IMR-90 (cell line): ENCODE results near the gene GOLIM4. TPM values are rescaled to one million over a fixed set of nuclear protein-coding genes. Genes with fewer than 3 reads are reported as not detected.

Experiments
- ATAC-seq: fragments of 200-7000 bp; cut with Tn5 transposase; 2 replicates; pipeline ENCODE4 v1.9.1; 2020; ENCODE audit warnings: low read depth, mild to moderate bottlenecking, moderate library complexity
- BruUV-seq: library from RNA; stranded (reverse); fragments of 400-500 nt; replicated peaks from 2 replicates; lab custom pipeline; 2021; lab: Mats Ljungman, UMichigan
- CTCF ChIA-PET: fragments of 300-600 bp; formaldehyde crosslinking; extraction: SDS; loops from one replicate; lab custom pipeline; 2021; ENCODE audit warnings: antibody characterized with exemption; lab: Yijun Ruan, JAX
- POLR2A ChIA-PET: fragments of 300-600 bp; sonication (Branson Sonifier 250); formaldehyde crosslinking; loops from one replicate; lab custom pipeline; 2022; ENCODE audit warnings: antibody characterized with exemption; ENCODE audit not compliant: unreplicated experiment; lab: Charles Lee
- DNase-seq: peaks from one replicate; pipeline ENCODE4 v3.0.0; 2013
- H2AFZ ChIP-seq: replicated peaks from 2 replicates; pipeline ENCODE3; 2013; ENCODE audit warnings: low read length, mild to moderate bottlenecking; ENCODE audit not compliant: poor library complexity
- H2AK5ac ChIP-seq: 2 replicates; pipeline ENCODE4 v1.6.1; 2013; ENCODE audit warnings: low read depth, low read length, inconsistent platforms
- H2AK9ac ChIP-seq: replicated peaks from 2 replicates; pipeline ENCODE3; 2013; ENCODE audit warnings: mild to moderate bottlenecking, low read depth, low read length, moderate library complexity; ENCODE audit not compliant: poor library complexity
- H2BK120ac ChIP-seq: 2 replicates; pipeline ENCODE4 v1.6.1; 2013; ENCODE audit warnings: low read depth, low read length, inconsistent platforms
- H2BK15ac ChIP-seq: 3 replicates; pipeline ENCODE4 v1.6.1; 2013; ENCODE audit warnings: low read depth, low read length, inconsistent platforms
- H2BK20ac ChIP-seq: 2 replicates; pipeline ENCODE4 v1.6.1; 2013; ENCODE audit warnings: low read depth, mild to moderate bottlenecking, inconsistent platforms, low read length, moderate library complexity
- H2BK5ac ChIP-seq: 2 replicates; pipeline ENCODE4 v1.6.1; 2013; ENCODE audit warnings: mild to moderate bottlenecking, low read depth, low read length, inconsistent platforms; ENCODE audit not compliant: poor library complexity, severe bottlenecking
- H3K14ac ChIP-seq: replicated peaks from 2 replicates; pipeline ENCODE4 v1.6.1; 2013; ENCODE audit warnings: low read depth, low read length, inconsistent platforms
- H3K18ac ChIP-seq: 2 replicates; pipeline ENCODE4 v1.6.1; 2013; ENCODE audit warnings: low read depth, low read length, control low read depth
- H3K23ac ChIP-seq: 2 replicates; pipeline ENCODE4 v1.6.1; 2013; ENCODE audit warnings: low read depth, low read length, inconsistent platforms
- H3K27ac ChIP-seq: 2 replicates; pipeline ENCODE4 v1.5.1; 2013; ENCODE audit warnings: mild to moderate bottlenecking, control low read depth, low read length; ENCODE audit not compliant: insufficient read depth
- H3K27me3 ChIP-seq: 2 replicates; pipeline ENCODE4 v1.6.1; 2013; ENCODE audit warnings: low read length; ENCODE audit not compliant: control insufficient read depth, insufficient read depth
- H3K36me3 ChIP-seq: 2 replicates; pipeline ENCODE4 v1.6.1; 2013; ENCODE audit warnings: low read length, mixed read lengths; ENCODE audit not compliant: control insufficient read depth, insufficient read depth
- H3K4ac ChIP-seq: 2 replicates; pipeline ENCODE4 v1.6.1; 2013; ENCODE audit warnings: low read depth, low read length, inconsistent platforms
- H3K4me1 ChIP-seq: 2 replicates; pipeline ENCODE4 v1.6.1; 2013; ENCODE audit warnings: low read length, mixed read lengths; ENCODE audit not compliant: control insufficient read depth, insufficient read depth
- H3K4me2 ChIP-seq: 2 replicates; pipeline ENCODE4 v1.6.1; 2013; ENCODE audit warnings: low read depth, mild to moderate bottlenecking, control low read depth, low read length, moderate library complexity
- H3K4me3 ChIP-seq: 2 replicates; pipeline ENCODE4 v1.5.1; 2013; ENCODE audit warnings: low read depth, mild to moderate bottlenecking, control low read depth, low read length, moderate library complexity; ENCODE audit not compliant: insufficient read depth
- H3K56ac ChIP-seq: 2 replicates; pipeline ENCODE4 v1.6.1; 2013; ENCODE audit warnings: low read length, inconsistent platforms; ENCODE audit not compliant: insufficient read depth; ENCODE audit errors: extremely low read depth
- H3K79me1 ChIP-seq, 2 experiments: 2 replicates each; pipeline ENCODE4 v1.6.1; 2013; ENCODE audit warnings: low read length in 2 of 2, inconsistent platforms in 1 of 2, low read depth in 1 of 2
- H3K9ac ChIP-seq: 2 replicates; pipeline ENCODE4 v1.6.1; 2013; ENCODE audit warnings: low read depth, low read length, control low read depth
- H3K9me1 ChIP-seq: 2 replicates; pipeline ENCODE4 v1.6.1; 2013; ENCODE audit warnings: low read length, inconsistent platforms; ENCODE audit not compliant: insufficient read depth
- H3K9me3 ChIP-seq: 2 replicates; pipeline ENCODE4 v1.6.1; 2013; ENCODE audit warnings: low read length; ENCODE audit not compliant: control insufficient read depth, insufficient read depth
- H4K20me1 ChIP-seq: 2 replicates; pipeline ENCODE4 v1.6.1; 2013; ENCODE audit warnings: low read length, inconsistent platforms; ENCODE audit not compliant: insufficient read depth
- H4K5ac ChIP-seq: 2 replicates; pipeline ENCODE4 v1.6.1; 2013; ENCODE audit warnings: mild to moderate bottlenecking, low read depth, low read length, control low read depth
- H4K8ac ChIP-seq, 2 experiments: 2 replicates each; pipeline ENCODE4 v1.6.1; 2013; ENCODE audit warnings: low read depth in 2 of 2, low read length in 2 of 2, control low read depth in 1 of 2, inconsistent platforms in 1 of 2
- H4K91ac ChIP-seq: 2 replicates; pipeline ENCODE4 v1.6.1; 2013; ENCODE audit warnings: low read depth, low read length, inconsistent platforms; ENCODE audit not compliant: insufficient read depth
- BHLHE40 ChIP-seq: fragments of 150-350 bp; IDR thresholded peaks from 2 replicates; pipeline ENCODE4 v1.6.1; 2016; ENCODE audit warnings: mild to moderate bottlenecking, low read depth, low read length
- CEBPB ChIP-seq: IDR thresholded peaks from 2 replicates; pipeline ENCODE4 v1.6.1; 2012; ENCODE audit warnings: low read depth, low read length, improper control_type of control experiment
- CHD1 ChIP-seq: IDR thresholded peaks from 2 replicates; pipeline ENCODE4 v1.6.1; 2012; ENCODE audit warnings: low read depth, low read length, improper control_type of control experiment
- FOS ChIP-seq: fragments of 150-350 bp; IDR thresholded peaks from 2 replicates; pipeline ENCODE4 v1.6.1; 2016; ENCODE audit warnings: low read depth, low read length
- MAFK ChIP-seq: IDR thresholded peaks from 2 replicates; pipeline ENCODE4 v1.6.1; 2012; ENCODE audit warnings: low read depth, low read length, improper control_type of control experiment
- MXI1 ChIP-seq: IDR thresholded peaks from 2 replicates; pipeline ENCODE4 v1.6.1; 2012; ENCODE audit warnings: low read depth, mild to moderate bottlenecking, low read length, moderate library complexity, borderline replicate concordance
- NFE2L2 ChIP-seq: fragments of 150-350 bp; IDR thresholded peaks from 2 replicates; pipeline ENCODE4 v1.6.1; 2016; ENCODE audit warnings: low read depth, mild to moderate bottlenecking, low read length
- RAD21 ChIP-seq: IDR thresholded peaks from 2 replicates; pipeline ENCODE4 v1.6.1; 2012; ENCODE audit warnings: low read length, improper control_type of control experiment
- RCOR1 ChIP-seq: IDR thresholded peaks from 2 replicates; pipeline ENCODE4 v1.6.1; 2012; ENCODE audit warnings: mild to moderate bottlenecking, low read length, improper control_type of control experiment; ENCODE audit not compliant: insufficient replicate concordance
- RFX5 ChIP-seq: IDR thresholded peaks from 2 replicates; pipeline ENCODE4 v1.8.0; 2012; ENCODE audit warnings: low read depth, mild to moderate bottlenecking, low read length, moderate library complexity
- SMC3 ChIP-seq: fragments of 150-350 bp; IDR thresholded peaks from 2 replicates; pipeline ENCODE4 v1.6.1; 2016; ENCODE audit warnings: low read depth, mild to moderate bottlenecking, antibody characterized with exemption, low read length, moderate library complexity
- WGBS, 2 experiments: methylation state at CpG; one replicate each; pipeline versions ENCODE4 v1.1.5 to v1.1.7; 2013; ENCODE audit warnings: missing lambda C conversion rate in 2 of 2; ENCODE audit not compliant: insufficient read length in 1 of 2; ENCODE audit errors: extremely low coverage in 2 of 2; 5-methylcytosine and 5-hydroxymethylcytosine counted together
- dilution Hi-C: fragments of 300-500 bp; cut with HindIII; formaldehyde crosslinking; loops from one replicate; pipeline ENCODE4 v1.14.3; 2018; ENCODE audit warnings: low sequenced_read_pairs; ENCODE audit not compliant: unreplicated experiment
- in situ Hi-C: fragments of 300-500 bp; cut with MboI; formaldehyde crosslinking; loops from 3 replicates; pipeline ENCODE4 v1.14.3; 2019; ENCODE audit warnings: low sequenced_read_pairs, inconsistent platforms, mixed read lengths
- intact Hi-C: fragments of 100-400 bp; cut with micrococcal nuclease; formaldehyde crosslinking; loops from 2 replicates; pipeline ENCODE4 v1.10.0; 2022
- polyA plus RNA-seq, 3 experiments: library from polyadenylated mRNA; depleted of rRNA; stranded (reverse); fragments of >200 nt; gene quantifications; 2 replicates each; pipeline ENCODE4 v1.2.3, GENCODE V29; 2012; ENCODE audit warnings: low replicate concordance in 1 of 3
- total RNA-seq: library from RNA; depleted of rRNA; stranded (reverse); fragments of >200 nt; gene quantifications from 2 replicates; pipeline ENCODE4 v1.2.3, GENCODE V29; 2012
- TF ChIP-seq, protein P1 (sequence below): fragments of 150-350 bp; IDR thresholded peaks from 2 replicates; pipeline ENCODE4 v1.6.1; 2017; ENCODE audit warnings: mild to moderate bottlenecking, antibody characterized with exemption, low read length, low read depth
- TF ChIP-seq, protein P2 (sequence below): fragments of 150-350 bp; IDR thresholded peaks from 2 replicates; pipeline ENCODE4 v1.6.1; 2016; ENCODE audit warnings: low read depth, mild to moderate bottlenecking, low read length, moderate library complexity, borderline replicate concordance

The GOLIM4 gene
- total and polyA plus RNA-seq, 2 of the 4 experiments (the other 2 are of a cell fraction), result 44.6 to 71.2 TPM

DNA sequence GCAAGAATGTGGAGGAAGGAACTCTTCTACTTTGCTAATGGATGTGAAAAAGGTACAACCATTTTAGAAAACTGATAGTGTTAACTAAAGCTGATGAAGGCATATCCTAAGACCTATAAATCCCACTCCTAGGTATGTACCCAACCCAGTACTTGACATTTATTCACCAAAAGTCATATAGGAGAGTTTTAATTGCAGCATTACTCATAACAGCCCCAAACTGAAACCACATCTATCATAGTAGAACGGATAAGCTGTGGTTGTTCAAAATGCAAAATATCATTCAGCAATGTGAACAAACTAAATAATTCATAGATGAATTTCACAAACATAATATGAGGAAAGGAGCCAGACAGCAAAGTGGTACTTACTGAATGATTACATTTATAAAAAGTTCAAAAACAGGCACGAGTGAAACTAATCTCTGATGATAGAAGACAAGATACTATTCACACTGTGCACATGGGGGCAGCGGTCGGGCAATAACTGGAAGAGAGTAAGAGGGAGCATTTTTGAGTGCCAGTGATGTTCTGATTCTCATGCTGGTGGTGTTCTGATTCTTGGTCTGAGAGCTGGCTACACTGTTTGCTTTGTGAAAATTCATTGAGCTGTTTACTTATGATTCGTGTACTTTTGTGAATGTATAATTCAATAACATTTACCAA lies 34.3 kb downstream of the GOLIM4 start (continued):
- TF ChIP-seq, protein P1, sequence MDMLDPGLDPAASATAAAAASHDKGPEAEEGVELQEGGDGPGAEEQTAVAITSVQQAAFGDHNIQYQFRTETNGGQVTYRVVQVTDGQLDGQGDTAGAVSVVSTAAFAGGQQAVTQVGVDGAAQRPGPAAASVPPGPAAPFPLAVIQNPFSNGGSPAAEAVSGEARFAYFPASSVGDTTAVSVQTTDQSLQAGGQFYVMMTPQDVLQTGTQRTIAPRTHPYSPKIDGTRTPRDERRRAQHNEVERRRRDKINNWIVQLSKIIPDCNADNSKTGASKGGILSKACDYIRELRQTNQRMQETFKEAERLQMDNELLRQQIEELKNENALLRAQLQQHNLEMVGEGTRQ, result no peak

DNA sequence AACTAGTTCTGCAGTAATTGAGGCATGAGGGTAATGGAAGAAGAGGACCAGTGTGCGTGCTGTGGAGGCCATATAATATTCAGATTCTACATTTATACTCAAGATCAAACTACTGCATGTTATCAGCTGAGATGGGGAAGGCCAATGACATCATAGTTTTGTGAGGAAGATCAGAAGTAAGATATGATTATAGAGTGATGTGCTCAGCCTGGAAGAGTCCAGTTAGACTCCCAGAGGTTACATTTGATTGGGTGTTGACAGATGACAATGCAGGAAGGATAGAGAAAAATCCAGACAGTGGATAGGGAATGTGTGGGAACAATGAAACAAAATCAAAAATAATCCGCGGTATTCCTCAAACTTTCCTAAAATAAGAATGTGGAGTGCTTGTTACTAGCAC lies 35.4 kb downstream of the GOLIM4 start:
- Histone ChIP-seq H3K36me3 (no peaks in the 10 kb centered on the region), H3K23ac (0 out of 2 replicates have a peak overlapping the region, but pooled peaks have one; percentile 7), H3K4ac (no peak overlapping the region), H3K4me1 (peaks cover 7% of the 10 kb centered on the region), H3K9me1 (no peaks in the 10 kb centered on the region), H2AK5ac (no peak overlapping the region), H3K27ac (no peak overlapping the region), H4K8ac (no peak overlapping the region), H3K14ac (no peak overlapping the region), H3K79me1 (peaks cover 31 to 60% of the 10 kb centered on the region in 2 experiments), H4K91ac (no peak overlapping the region), H4K20me1 (no peaks in the 10 kb centered on the region; the same call in 1 of the 2 replicates), H3K27me3 (no peaks in the 10 kb centered on the region), H3K56ac (no peak overlapping the region), H4K5ac (no peak overlapping the region), H3K9me3 (no peaks in the 10 kb centered on the region; the same call in 1 of the 2 replicates), H3K4me2 (no peak overlapping the region), H3K4me3 (no peak overlapping the region), H2BK15ac (no peak overlapping the region), H2BK5ac (no peak overlapping the region), H2AK9ac (no peak overlapping the region), H2AFZ (no peak overlapping the region), H2BK120ac (no peak overlapping the region), H3K18ac (no peak overlapping the region), H3K9ac (no peak overlapping the region), H2BK20ac (no peak overlapping the region)
- ChIA-PET CTCF (no interaction called here), POLR2A (no interaction called here)
- no peak for DNase-seq
- WGBS, 2 experiments, result no CpG with 5 or more reads among the region's 3 CpGs
- TF ChIP-seq RFX5, result no peak
- TF ChIP-seq, protein P1, result no peak
- no peak for TF ChIP-seq RAD21
- TF ChIP-seq MAFK, result no peak
- no peak for TF ChIP-seq SMC3
- no peak for TF ChIP-seq MXI1
- TF ChIP-seq NFE2L2, result no peak
- no peak for TF ChIP-seq CHD1
- no peak for TF ChIP-seq RCOR1
- TF ChIP-seq BHLHE40, result no peak
- no peak for TF ChIP-seq FOS
- TF ChIP-seq CEBPB, result no peak
- TF ChIP-seq, protein P2, sequence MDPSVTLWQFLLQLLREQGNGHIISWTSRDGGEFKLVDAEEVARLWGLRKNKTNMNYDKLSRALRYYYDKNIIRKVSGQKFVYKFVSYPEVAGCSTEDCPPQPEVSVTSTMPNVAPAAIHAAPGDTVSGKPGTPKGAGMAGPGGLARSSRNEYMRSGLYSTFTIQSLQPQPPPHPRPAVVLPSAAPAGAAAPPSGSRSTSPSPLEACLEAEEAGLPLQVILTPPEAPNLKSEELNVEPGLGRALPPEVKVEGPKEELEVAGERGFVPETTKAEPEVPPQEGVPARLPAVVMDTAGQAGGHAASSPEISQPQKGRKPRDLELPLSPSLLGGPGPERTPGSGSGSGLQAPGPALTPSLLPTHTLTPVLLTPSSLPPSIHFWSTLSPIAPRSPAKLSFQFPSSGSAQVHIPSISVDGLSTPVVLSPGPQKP, result no peak
- no TSS peak for BruUV-seq
- in situ Hi-C loops, result no loop called here
- dilution Hi-C loops, result no loop called here
- intact Hi-C loops, result loop anchor here (5.0 kb wide), 1 partner anchor 37 kb away; the partner anchor contains the start of gene GOLIM4
- no peak for ATAC-seq
